K562 (cell line): ENCODE results near the gene SIGLEC6. TPM values are rescaled to one million over a fixed set of nuclear protein-coding genes. Genes with fewer than 3 reads are reported as not detected.

ENCODE experiments used
- BACH1 ChIP-seq: fragments of 200-800 bp; sonication (Bioruptor generic); IDR thresholded peaks from 2 replicates; pipeline ENCODE4 v1.6.1; 2016; ENCODE audit warnings: missing genetic modification characterization, missing compliant biosample characterization
- ETV5 ChIP-seq: sonication (generic); formaldehyde crosslinking; IDR thresholded peaks from 2 replicates; pipeline ENCODE4 v1.4.0; 2020; ENCODE audit warnings: low read depth, mild to moderate bottlenecking, missing genetic modification reagents
- KLF16 ChIP-seq: IDR thresholded peaks from 2 replicates; pipeline ENCODE4 v1.6.1; 2016; ENCODE audit warnings: antibody characterized with exemption
- MIER1 ChIP-seq: fragments of 450-650 bp; IDR thresholded peaks from 2 replicates; pipeline ENCODE4 v1.6.1; 2016; ENCODE audit warnings: antibody characterized with exemption, mild to moderate bottlenecking, low read depth
- SMARCC2 ChIP-seq: fragments of 450-650 bp; IDR thresholded peaks from 2 replicates; pipeline ENCODE4 v1.6.1; 2017; ENCODE audit warnings: antibody characterized with exemption, moderate library complexity, mild to moderate bottlenecking, low read depth
- TAF1 ChIP-seq: IDR thresholded peaks from 2 replicates; pipeline ENCODE4 v1.6.1; 2011; ENCODE audit warnings: mild to moderate bottlenecking, low read length, moderate library complexity; ENCODE audit not compliant: insufficient read depth, control insufficient read depth, severe bottlenecking; ENCODE audit errors: extremely low read depth
- XRCC3 ChIP-seq: fragments of 450-650 bp; IDR thresholded peaks from 2 replicates; pipeline ENCODE4 v1.6.1; 2017; ENCODE audit warnings: mild to moderate bottlenecking, moderate library complexity
- XRCC5 ChIP-seq: fragments of 200-400 bp; formaldehyde crosslinking; IDR thresholded peaks from 2 replicates; pipeline ENCODE4 v1.6.1; 2017; ENCODE audit warnings: low read depth, mild to moderate bottlenecking, low read length
- ZKSCAN8 ChIP-seq: fragments of 200-800 bp; sonication (Bioruptor generic); IDR thresholded peaks from 2 replicates; pipeline ENCODE4 v1.6.1; 2016; ENCODE audit warnings: missing genetic modification characterization, missing compliant biosample characterization
- ZNF57 ChIP-seq: fragments of 450-650 bp; formaldehyde crosslinking; IDR thresholded peaks from 2 replicates; pipeline ENCODE4 v1.4.0; 2020; ENCODE audit warnings: mild to moderate bottlenecking, moderate library complexity
- ZNF695 ChIP-seq: fragments of 450-650 bp; formaldehyde crosslinking; IDR thresholded peaks from 2 replicates; pipeline ENCODE4 v1.4.0; 2020; ENCODE audit warnings: mild to moderate bottlenecking, moderate library complexity
- polyA plus RNA-seq, 8 experiments: library from polyadenylated mRNA; depleted of rRNA in 4 of 8; stranded (reverse) in 5 of 8; unstranded in 3 of 8; fragments of >200 nt; fragmentation: Nextera tagmentation in 2 of 8; fragmentation: Illumina TruSeq in 1 of 8; extraction: Ambion mirVana in 2 of 8; extraction: Trizol in 1 of 8; gene quantifications; 2 replicates each; pipeline versions ENCODE4 v1.2.1 to v1.2.3, GENCODE V29; 2011 to 2014; ENCODE audit warnings: inconsistent platforms in 1 of 8, missing spikeins in 1 of 8
- total RNA-seq, 7 experiments: library from RNA; depleted of rRNA in 6 of 7; stranded (reverse); fragments of >200 nt in 6 of 7; fragmentation: Illumina TruSeq in 2 of 7; extraction: Trizol in 2 of 7; gene quantifications; 2 replicates each; pipeline versions ENCODE4 v1.2.1 to v1.2.3, GENCODE V29; 2011 to 2021; ENCODE audit warnings: low replicate concordance in 1 of 7
- TF ChIP-seq, protein P1 (sequence below), 2 experiments: IDR thresholded peaks; 2 replicates each; pipeline ENCODE4 v1.6.1; 2011; ENCODE audit warnings: borderline replicate concordance in 1 of 2, control low read depth in 1 of 2, low read depth in 1 of 2, low read length in 1 of 2, mild to moderate bottlenecking in 1 of 2, mixed read lengths in 1 of 2, moderate library complexity in 1 of 2; ENCODE audit not compliant: insufficient read depth in 1 of 2, insufficient read length in 1 of 2, poor library complexity in 1 of 2, severe bottlenecking in 1 of 2; ENCODE audit errors: extremely low read depth in 1 of 2
- TF ChIP-seq, protein P2 (sequence below): sonication (generic); formaldehyde crosslinking; IDR thresholded peaks from 2 replicates; pipeline ENCODE4 v1.8.1; 2023; ENCODE audit warnings: mild to moderate bottlenecking, missing genetic modification reagents
- TF ChIP-seq, protein P3 (sequence below): fragments of 450-650 bp; IDR thresholded peaks from 2 replicates; pipeline ENCODE4 v1.7.0; 2016; ENCODE audit warnings: borderline replicate concordance
- TF ChIP-seq, protein P4 (sequence below), 2 experiments: fragments of 450-650 bp in 1 of 2; IDR thresholded peaks; 2 replicates each; pipeline ENCODE4 v1.6.1; 2011 to 2017; ENCODE audit warnings: low read depth in 2 of 2, antibody characterized with exemption in 1 of 2, borderline replicate concordance in 1 of 2, low read length in 1 of 2, mild to moderate bottlenecking in 1 of 2, mixed read lengths in 1 of 2; ENCODE audit not compliant: control insufficient read depth in 1 of 2
- TF ChIP-seq, protein P5 (sequence below): sonication (generic); formaldehyde crosslinking; IDR thresholded peaks from 2 replicates; pipeline ENCODE4 v1.8.0; 2022; ENCODE audit warnings: missing genetic modification reagents, mild to moderate bottlenecking, moderate library complexity, borderline replicate concordance

SIGLEC6 gene
- total and polyA plus RNA-seq, 9 of the 15 experiments (the other 6 are each of a cell fraction or from before 2014, with no cell fraction given): 0.03 to 17.5 (median 0.71) TPM

DNA sequence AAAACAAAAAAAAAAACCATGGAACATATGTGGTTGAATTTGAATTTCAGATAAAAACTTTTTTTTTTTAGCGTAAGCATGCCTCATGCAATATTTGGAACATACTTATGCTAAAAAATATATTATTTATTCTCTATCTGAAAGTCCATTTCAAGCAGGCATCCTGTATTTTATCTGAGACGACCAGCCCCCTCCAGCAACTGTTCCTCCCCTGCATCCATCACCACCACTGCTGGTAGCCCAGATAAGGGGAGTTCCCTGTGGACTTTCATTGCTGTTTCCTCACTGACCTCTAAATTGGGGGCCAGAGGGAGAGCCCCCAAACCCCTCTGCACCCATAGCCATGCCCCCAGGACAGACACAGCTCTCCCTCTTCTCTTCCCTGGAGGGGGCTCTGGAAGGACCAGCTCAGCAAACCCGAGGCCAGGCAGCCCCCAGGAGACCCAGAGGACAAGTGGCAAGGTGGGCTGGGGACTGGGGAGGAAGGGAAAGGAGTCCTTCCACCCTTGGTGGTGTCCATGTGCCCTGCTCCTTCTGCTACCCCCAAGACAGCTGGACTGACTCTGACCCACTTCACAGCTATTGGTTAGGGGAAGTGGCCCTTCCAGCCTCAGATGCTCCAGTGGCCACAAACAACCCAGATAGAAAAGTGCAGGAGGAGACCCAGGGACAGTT, 23.3 kb downstream of the SIGLEC6 start (continued):
- TF ChIP-seq MIER1 (no peak), KLF16 (peak; percentile 97), ZKSCAN8 (CRISPR knock-in tag) (peak; percentile 87; the same call in 1 of the 2 replicates), BACH1 (tag) (no peak), XRCC5 (peak; percentile 44; the same call in 1 of the 2 replicates), ETV5 (CRISPR knock-in tag) (peak; percentile 65; the same call in 1 of the 2 replicates), SMARCC2 (peak; percentile 95), ZNF57 (CRISPR knock-in tag) (no peak), XRCC3 (no peak), ZNF695 (no peak), TAF1 (peak; percentile 37)
- TF ChIP-seq, protein P1, sequence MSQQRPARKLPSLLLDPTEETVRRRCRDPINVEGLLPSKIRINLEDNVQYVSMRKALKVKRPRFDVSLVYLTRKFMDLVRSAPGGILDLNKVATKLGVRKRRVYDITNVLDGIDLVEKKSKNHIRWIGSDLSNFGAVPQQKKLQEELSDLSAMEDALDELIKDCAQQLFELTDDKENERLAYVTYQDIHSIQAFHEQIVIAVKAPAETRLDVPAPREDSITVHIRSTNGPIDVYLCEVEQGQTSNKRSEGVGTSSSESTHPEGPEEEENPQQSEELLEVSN (IDR thresholded peaks at IDR 0.05; ENCODE audit: borderline replicate concordance in 1 of 2, extremely low read depth in 1 of 2, insufficient read depth in 1 of 2, insufficient read length in 1 of 2, low read depth in 1 of 2, low read length in 1 of 2, poor library complexity in 1 of 2, severe bottlenecking in 1 of 2): no peak
- TF ChIP-seq, protein P2, sequence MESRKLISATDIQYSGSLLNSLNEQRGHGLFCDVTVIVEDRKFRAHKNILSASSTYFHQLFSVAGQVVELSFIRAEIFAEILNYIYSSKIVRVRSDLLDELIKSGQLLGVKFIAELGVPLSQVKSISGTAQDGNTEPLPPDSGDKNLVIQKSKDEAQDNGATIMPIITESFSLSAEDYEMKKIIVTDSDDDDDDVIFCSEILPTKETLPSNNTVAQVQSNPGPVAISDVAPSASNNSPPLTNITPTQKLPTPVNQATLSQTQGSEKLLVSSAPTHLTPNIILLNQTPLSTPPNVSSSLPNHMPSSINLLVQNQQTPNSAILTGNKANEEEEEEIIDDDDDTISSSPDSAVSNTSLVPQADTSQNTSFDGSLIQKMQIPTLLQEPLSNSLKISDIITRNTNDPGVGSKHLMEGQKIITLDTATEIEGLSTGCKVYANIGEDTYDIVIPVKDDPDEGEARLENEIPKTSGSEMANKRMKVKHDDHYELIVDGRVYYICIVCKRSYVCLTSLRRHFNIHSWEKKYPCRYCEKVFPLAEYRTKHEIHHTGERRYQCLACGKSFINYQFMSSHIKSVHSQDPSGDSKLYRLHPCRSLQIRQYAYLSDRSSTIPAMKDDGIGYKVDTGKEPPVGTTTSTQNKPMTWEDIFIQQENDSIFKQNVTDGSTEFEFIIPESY (CRISPR knock-in tag): no peak
- TF ChIP-seq, protein P3, sequence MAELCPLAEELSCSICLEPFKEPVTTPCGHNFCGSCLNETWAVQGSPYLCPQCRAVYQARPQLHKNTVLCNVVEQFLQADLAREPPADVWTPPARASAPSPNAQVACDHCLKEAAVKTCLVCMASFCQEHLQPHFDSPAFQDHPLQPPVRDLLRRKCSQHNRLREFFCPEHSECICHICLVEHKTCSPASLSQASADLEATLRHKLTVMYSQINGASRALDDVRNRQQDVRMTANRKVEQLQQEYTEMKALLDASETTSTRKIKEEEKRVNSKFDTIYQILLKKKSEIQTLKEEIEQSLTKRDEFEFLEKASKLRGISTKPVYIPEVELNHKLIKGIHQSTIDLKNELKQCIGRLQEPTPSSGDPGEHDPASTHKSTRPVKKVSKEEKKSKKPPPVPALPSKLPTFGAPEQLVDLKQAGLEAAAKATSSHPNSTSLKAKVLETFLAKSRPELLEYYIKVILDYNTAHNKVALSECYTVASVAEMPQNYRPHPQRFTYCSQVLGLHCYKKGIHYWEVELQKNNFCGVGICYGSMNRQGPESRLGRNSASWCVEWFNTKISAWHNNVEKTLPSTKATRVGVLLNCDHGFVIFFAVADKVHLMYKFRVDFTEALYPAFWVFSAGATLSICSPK: no peak
- TF ChIP-seq, protein P4, sequence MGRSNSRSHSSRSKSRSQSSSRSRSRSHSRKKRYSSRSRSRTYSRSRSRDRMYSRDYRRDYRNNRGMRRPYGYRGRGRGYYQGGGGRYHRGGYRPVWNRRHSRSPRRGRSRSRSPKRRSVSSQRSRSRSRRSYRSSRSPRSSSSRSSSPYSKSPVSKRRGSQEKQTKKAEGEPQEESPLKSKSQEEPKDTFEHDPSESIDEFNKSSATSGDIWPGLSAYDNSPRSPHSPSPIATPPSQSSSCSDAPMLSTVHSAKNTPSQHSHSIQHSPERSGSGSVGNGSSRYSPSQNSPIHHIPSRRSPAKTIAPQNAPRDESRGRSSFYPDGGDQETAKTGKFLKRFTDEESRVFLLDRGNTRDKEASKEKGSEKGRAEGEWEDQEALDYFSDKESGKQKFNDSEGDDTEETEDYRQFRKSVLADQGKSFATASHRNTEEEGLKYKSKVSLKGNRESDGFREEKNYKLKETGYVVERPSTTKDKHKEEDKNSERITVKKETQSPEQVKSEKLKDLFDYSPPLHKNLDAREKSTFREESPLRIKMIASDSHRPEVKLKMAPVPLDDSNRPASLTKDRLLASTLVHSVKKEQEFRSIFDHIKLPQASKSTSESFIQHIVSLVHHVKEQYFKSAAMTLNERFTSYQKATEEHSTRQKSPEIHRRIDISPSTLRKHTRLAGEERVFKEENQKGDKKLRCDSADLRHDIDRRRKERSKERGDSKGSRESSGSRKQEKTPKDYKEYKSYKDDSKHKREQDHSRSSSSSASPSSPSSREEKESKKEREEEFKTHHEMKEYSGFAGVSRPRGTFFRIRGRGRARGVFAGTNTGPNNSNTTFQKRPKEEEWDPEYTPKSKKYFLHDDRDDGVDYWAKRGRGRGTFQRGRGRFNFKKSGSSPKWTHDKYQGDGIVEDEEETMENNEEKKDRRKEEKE (IDR thresholded peaks at IDR 0.05; ENCODE audit: borderline replicate concordance in 1 of 2, control insufficient read depth in 1 of 2, low read depth in 2 of 2, low read length in 1 of 2): no peak
- TF ChIP-seq, protein P5, sequence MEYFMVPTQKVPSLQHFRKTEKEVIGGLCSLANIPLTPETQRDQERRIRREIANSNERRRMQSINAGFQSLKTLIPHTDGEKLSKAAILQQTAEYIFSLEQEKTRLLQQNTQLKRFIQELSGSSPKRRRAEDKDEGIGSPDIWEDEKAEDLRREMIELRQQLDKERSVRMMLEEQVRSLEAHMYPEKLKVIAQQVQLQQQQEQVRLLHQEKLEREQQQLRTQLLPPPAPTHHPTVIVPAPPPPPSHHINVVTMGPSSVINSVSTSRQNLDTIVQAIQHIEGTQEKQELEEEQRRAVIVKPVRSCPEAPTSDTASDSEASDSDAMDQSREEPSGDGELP (CRISPR knock-in tag): peak; percentile 58; the same call in 1 of the 2 replicates
